Pancreas (tissue), 10 donors: ENCODE data around the gene NEK4. TPM values are rescaled to one million over a fixed set of nuclear protein-coding genes. Genes with fewer than 3 reads are reported as not detected.

Experiments used
- ATAC-seq, 4 donors: fragments of 200-7000 bp; cut with Tn5 transposase; one replicate each; pipeline versions ENCODE4 v1.8.0 to v1.9.1; 2020; ENCODE audit warnings: mild to moderate bottlenecking in 4 of 4, moderate library complexity in 4 of 4
- DNase-seq, 6 donors: peaks; one replicate each; pipeline ENCODE4 v3.0.0-alpha.2; 2020
- FAIRE-seq: peaks from 2 replicates; lab custom pipeline; 2012; peaks lifted over from hg19 to GRCh38; lab: Jason Lieb, UNC
- H3K27ac ChIP-seq, 4 donors: fragments of 200-600 bp; sonication (generic); 1 replicate in 3 of 4; 2 replicates in 1 of 4; pipeline versions ENCODE4 v1.5.0 to v1.8.0; 2020
- H3K27me3 ChIP-seq, 4 donors: fragments of 200-600 bp; one replicate each; pipeline ENCODE4 v1.8.0; 2021
- H3K36me3 ChIP-seq, 3 donors: fragments of 200-600 bp; sonication (generic) in 1 of 3; one replicate each; pipeline versions ENCODE4 v1.5.0 to v1.8.0; 2020 to 2021
- H3K4me1 ChIP-seq, 3 donors: fragments of 200-600 bp; one replicate each; pipeline ENCODE4 v1.8.0; 2021
- H3K4me3 ChIP-seq, 4 donors: fragments of 200-600 bp; sonication (generic) in 2 of 4; one replicate each; pipeline versions ENCODE4 v1.5.0 to v1.8.0; 2020 to 2021
- H3K9me3 ChIP-seq, 4 donors: fragments of 200-600 bp; one replicate each; pipeline ENCODE4 v1.8.0; 2021
- WGBS, 2 donors: extraction: QIAGEN DNeasy Blood & Tissue Kit; methylation state at CpG; one replicate each; pipeline ENCODE4 v1.1.7; 2013; 5-methylcytosine and 5-hydroxymethylcytosine counted together
- intact Hi-C, 3 donors: fragments of 100-400 bp; cut with DNase I; formaldehyde crosslinking; loops; one replicate each; pipeline versions ENCODE4 v1.11.1 to v1.14.2; 2022
- polyA plus RNA-seq, 2 donors: library from polyadenylated mRNA; stranded (reverse); fragments of 200-250 nt; gene quantifications; one replicate each; pipeline ENCODE4 v1.2.3, GENCODE V29; 2013
- total RNA-seq, 6 donors: library from RNA; stranded (reverse); fragmentation: NEBNext Ultra II Directional in 4 of 6; extraction: Animal tissue kit (Norgen Biotek cat#: 25700) in 4 of 6; gene quantifications; one replicate each; pipeline versions ENCODE4 v1.2.1 to v1.2.4, GENCODE V29; 2021 to 2023
- TF ChIP-seq, protein P1 (sequence below), 4 donors: fragments of 200-600 bp; sonication (generic) in 3 of 4; IDR thresholded peaks; one replicate each; pipeline versions ENCODE4 v1.5.0 to v1.8.0; 2021; ENCODE audit warnings: antibody characterized with exemption in 4 of 4
- donor health status: healthy with polysubstance abuse.
- donor health status: DM: no; HTN: no; CAD: no; lungs with moderate emphysema.
- donor health status: DM: no; HTN: no; CAD: no.
- donor health status: control.
- donor health status: control.
- donor health status: Bipolar disorder and iron deficiency.
- donor health status: DM: yes; HTN: yes; CAD: no.
- donor health status: DM: no; HTN: no; CAD: no.
- donor health status: DM: no; HTN: no; CAD: no.
- donor health status: DM: yes; HTN: yes; CAD: no.

NEK4 gene
- total and polyA plus RNA-seq, 8 donors, result 4.0 to 22.0 (median 14.8) TPM

DNA sequence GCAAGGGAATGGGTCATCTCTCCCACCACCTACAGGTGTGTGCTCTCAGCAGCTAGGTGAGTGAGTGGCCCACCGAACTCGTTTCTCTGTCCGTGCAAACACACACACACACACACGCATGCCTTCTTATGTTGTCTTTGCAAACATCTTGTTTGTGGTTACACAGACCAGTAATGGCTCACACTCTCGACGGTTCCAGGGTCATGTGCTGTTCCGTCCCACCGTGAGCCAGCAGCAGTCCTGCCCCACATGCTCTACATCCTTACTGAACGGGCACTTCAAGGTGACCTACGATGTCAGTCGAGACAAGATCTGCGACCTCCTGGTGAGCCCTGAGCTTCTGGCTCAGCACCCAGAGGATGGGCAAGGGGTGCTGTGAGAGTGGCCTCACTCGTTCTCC lies 11.0 kb upstream of the NEK4 start:
- Histone ChIP-seq H3K27me3 (no peaks in the 10 kb centered on the region), H3K4me1 (no peaks in the 10 kb centered on the region), H3K36me3 (no peaks in the 10 kb centered on the region), H3K4me3 (no peak overlapping the region), H3K27ac (no peak overlapping the region), H3K9me3 (no peaks in the 10 kb centered on the region)
- WGBS, 2 donors, result 29 to 35% methylated on average over 13 of the region's 13 CpGs
- FAIRE-seq (no peak), DNase-seq (peak in 2 of 6 donors; percentile 6 to 22), ATAC-seq (no peak)
- TF ChIP-seq, protein P1, sequence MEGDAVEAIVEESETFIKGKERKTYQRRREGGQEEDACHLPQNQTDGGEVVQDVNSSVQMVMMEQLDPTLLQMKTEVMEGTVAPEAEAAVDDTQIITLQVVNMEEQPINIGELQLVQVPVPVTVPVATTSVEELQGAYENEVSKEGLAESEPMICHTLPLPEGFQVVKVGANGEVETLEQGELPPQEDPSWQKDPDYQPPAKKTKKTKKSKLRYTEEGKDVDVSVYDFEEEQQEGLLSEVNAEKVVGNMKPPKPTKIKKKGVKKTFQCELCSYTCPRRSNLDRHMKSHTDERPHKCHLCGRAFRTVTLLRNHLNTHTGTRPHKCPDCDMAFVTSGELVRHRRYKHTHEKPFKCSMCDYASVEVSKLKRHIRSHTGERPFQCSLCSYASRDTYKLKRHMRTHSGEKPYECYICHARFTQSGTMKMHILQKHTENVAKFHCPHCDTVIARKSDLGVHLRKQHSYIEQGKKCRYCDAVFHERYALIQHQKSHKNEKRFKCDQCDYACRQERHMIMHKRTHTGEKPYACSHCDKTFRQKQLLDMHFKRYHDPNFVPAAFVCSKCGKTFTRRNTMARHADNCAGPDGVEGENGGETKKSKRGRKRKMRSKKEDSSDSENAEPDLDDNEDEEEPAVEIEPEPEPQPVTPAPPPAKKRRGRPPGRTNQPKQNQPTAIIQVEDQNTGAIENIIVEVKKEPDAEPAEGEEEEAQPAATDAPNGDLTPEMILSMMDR (IDR thresholded peaks at IDR 0.05), result no peak
- intact Hi-C loops, result no loop called here

DNA sequence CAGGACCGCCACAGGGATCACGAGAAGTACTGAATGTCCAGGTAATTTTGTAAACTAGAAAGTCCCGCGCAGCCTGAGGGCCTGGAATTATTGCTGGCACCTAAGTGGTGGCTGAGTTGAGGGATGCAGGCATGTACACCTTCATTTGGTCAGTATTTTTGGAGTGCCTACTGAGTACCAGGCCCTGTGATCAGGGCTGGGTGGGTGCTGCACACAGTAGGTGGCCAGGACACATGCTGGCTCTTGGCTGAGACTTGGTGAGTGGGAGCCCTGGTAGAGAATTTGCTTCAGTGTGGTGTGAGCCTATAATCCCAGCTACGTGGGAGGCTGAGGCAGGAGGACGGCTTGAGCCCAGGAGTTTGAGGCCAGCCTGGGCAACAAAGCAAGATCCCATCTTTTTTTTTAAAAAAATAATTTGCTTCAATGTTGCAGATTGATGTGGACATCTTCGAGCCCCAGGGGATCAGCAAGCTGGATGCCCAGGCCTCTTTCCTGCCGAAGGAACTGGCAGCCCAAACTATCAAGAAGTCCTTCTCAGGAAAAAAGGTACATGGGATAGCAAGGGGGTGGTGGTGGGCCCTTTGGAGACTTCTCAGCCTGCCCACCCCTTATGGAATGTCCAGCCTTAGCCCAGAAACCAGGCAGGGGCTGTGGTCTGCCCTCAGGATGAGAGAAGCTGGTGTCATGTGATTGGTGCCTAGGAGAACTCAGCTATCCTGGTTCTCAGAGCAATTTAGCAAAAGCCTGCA lies 9.3 kb upstream of the NEK4 start:
- H3K9me3 ChIP-seq, result no peaks in the 10 kb centered on the region
- no peak for ATAC-seq
- intact Hi-C loops, result no loop called here
- no peak overlapping the region for H3K4me3 ChIP-seq
- TF ChIP-seq, protein P1 (IDR thresholded peaks at IDR 0.05), result no peak
- WGBS, 2 donors, result 76 to 88% methylated on average over 8 of the region's 8 CpGs
- no peak overlapping the region for H3K27ac ChIP-seq
- H3K27me3 ChIP-seq, result no peaks in the 10 kb centered on the region
- H3K36me3 ChIP-seq, result no peaks in the 10 kb centered on the region
- H3K4me1 ChIP-seq, result no peaks in the 10 kb centered on the region
- no peak for FAIRE-seq
- DNase-seq, result peak in 2 of 6 donors; percentile 3 to 29

DNA sequence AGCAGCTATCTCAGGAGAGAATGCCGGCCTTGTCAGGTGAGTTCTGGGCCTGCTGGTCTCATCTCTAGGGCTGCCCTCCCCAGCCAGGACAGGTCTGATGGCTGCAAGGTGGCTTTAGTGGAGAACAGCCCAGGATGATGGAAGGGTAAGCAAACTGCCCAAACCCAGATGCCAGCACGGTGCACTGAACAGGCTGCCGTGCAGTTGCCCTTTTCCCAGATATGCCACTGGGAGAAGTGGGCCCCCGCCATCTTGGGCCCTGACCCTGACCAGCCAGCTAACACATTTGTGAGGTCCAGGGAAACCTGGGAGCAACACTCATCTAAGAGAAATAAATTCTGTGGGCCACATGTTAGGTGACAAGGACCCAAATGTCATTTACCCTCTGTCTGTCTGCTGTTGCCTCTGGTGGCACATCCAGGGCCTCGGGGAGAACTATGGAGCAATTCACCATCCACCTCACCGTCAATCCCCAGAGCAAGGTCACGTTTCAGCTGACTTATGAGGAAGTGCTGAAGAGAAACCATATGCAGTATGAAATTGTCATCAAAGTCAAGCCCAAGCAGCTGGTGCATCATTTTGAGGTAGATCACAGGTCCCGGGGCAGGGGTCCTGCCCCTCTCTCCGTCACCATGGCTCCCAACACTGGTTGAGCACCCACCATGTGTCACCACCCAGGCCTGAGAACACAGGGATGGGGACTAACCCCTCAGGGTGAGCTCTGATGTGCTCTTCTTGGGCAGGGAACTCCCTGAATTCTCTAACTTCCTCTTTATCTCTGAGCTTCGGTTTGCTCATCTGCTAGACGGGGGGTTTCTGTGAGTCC lies 8.5 kb upstream of the NEK4 start:
- ATAC-seq, result no peak
- no peak overlapping the region for H3K4me3 ChIP-seq

DNA sequence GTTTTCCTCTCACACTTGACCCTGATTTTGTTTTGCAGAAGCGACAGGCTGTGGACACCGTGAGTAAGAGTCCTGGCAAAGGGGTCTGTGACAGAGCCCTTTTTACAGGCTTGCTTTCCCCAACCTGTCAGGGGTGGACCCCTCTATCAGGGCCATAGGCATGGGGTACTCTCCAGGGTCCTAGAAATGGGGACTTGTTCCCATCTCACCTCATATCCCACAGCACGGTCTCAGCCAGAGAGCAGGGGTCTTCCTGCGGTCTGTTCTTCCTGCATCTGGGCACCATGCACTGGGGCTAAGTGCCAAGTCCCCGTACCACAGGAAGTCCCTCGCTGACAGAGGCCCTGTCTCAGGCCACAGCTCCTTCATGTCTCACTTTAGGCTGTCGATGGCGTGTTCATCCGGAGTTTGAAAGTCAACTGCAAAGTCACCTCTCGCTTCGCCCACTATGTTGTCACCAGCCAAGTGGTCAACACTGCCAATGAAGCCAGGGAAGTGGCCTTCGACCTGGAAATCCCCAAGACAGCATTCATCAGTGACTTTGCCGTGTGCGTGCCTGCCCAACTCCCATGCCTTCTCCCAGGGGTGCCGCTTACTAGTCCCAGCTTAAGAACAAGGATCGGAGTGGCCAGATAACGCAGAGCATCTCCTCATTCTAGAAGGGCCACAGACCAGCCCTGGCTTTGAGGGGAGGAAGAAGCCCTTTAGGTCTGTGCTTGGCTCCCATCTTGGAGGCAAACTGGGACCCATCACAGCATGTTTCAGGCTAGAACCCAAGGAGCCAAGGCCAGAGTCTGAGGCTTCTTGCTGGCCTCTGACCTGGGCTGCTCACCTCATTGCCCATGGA lies 7.4 kb upstream of the NEK4 start:
- H3K27me3 ChIP-seq, result no peaks in the 10 kb centered on the region
- DNase-seq (peak in 3 of 6 donors; percentile 5 to 44 (median 15)), FAIRE-seq (no peak), ATAC-seq (no peak)
- H3K4me1 ChIP-seq, result no peaks in the 10 kb centered on the region
- H3K36me3 ChIP-seq, result no peaks in the 10 kb centered on the region
- H3K27ac ChIP-seq, result no peak overlapping the region
- TF ChIP-seq, protein P1 (IDR thresholded peaks at IDR 0.05), result no peak
- no peak overlapping the region for H3K4me3 ChIP-seq
- WGBS, 2 donors, result 82 to 91% methylated on average over 17 of the region's 17 CpGs
- intact Hi-C loops, result no loop called here
- no peaks in the 10 kb centered on the region for H3K9me3 ChIP-seq

More for the DNA sequence above, 8.5 kb upstream of the NEK4 start:
- H3K9me3 ChIP-seq, result no peaks in the 10 kb centered on the region
- FAIRE-seq (no peak), DNase-seq (peak in 2 of 6 donors; percentile 3 to 31)
- H3K27ac ChIP-seq, result no peak overlapping the region
- H3K36me3 ChIP-seq, result no peaks in the 10 kb centered on the region
- no peaks in the 10 kb centered on the region for H3K27me3 ChIP-seq
- WGBS, 2 donors, result 73 to 82% methylated on average over 11 of the region's 11 CpGs
- no peaks in the 10 kb centered on the region for H3K4me1 ChIP-seq
- intact Hi-C loops, result no loop called here
- TF ChIP-seq, protein P1 (IDR thresholded peaks at IDR 0.05), result no peak
